WTC11 (cell line): ENCODE measurements around the gene FOXA3. TPM values are rescaled to one million over a fixed set of nuclear protein-coding genes. Genes with fewer than 3 reads are reported as not detected.
A peak's percentile ranks its signal among the peaks of the same experiment; 100 is the strongest.

Experiments
- ATAC-seq: fragments of 200-7000 bp; cut with Tn5 transposase; 2 replicates; pipeline ENCODE4 v1.10.0; 2021; ENCODE audit warnings: mild to moderate bottlenecking, moderate library complexity
- CTCF ChIA-PET: fragments of 300-600 bp; sonication (Branson Sonifier 250); formaldehyde crosslinking; loops from one replicate; lab custom pipeline; 2021; ENCODE audit warnings: antibody characterized with exemption; lab: Charles Lee
- POLR2A ChIA-PET: fragments of 350-600 bp; sonication (Branson Sonifier 250); formaldehyde crosslinking; loops from one replicate; lab custom pipeline; 2021; ENCODE audit warnings: antibody characterized with exemption; lab: Charles Lee
- DNase-seq: peaks from one replicate; pipeline ENCODE4 v3.0.0; 2021; ENCODE audit warnings: low spot score
- H3K27ac Mint-ChIP-seq: 2 replicates; pipeline ENCODE4 v1.8.0; 2021; ENCODE audit warnings: mixed read lengths
- H3K27me3 Mint-ChIP-seq: 2 replicates; pipeline ENCODE4 v1.8.0; 2021; ENCODE audit warnings: low read depth, mild to moderate bottlenecking, moderate library complexity, mixed read lengths
- H3K36me3 Mint-ChIP-seq: 2 replicates; pipeline ENCODE4 v1.8.0; 2021; ENCODE audit warnings: mixed read lengths
- H3K4me1 Mint-ChIP-seq: 2 replicates; pipeline ENCODE4 v1.8.0; 2022; ENCODE audit warnings: mixed read lengths
- H3K4me3 Mint-ChIP-seq: 2 replicates; pipeline ENCODE4 v1.8.0; 2021; ENCODE audit warnings: mild to moderate bottlenecking, moderate library complexity, mixed read lengths
- H3K9me3 Mint-ChIP-seq: 2 replicates; pipeline ENCODE4 v1.8.0; 2021; ENCODE audit warnings: mixed read lengths
- FOXP1 ChIP-seq: sonication (generic); formaldehyde crosslinking; IDR thresholded peaks from 2 replicates; pipeline ENCODE4 v1.8.0; 2022; ENCODE audit warnings: missing genetic modification reagents, mild to moderate bottlenecking, moderate library complexity, borderline replicate concordance
- JAZF1 ChIP-seq: fragments of 250-450 bp; sonication (Bioruptor Pico); IDR thresholded peaks from 2 replicates; pipeline ENCODE4 v1.9.0; 2021; ENCODE audit warnings: moderate library complexity, mild to moderate bottlenecking, inconsistent platforms
- MAX ChIP-seq: sonication (generic); formaldehyde crosslinking; IDR thresholded peaks from 2 replicates; pipeline ENCODE4 v1.8.0; 2022; ENCODE audit warnings: mild to moderate bottlenecking, missing genetic modification reagents
- MXD4 ChIP-seq: fragments of 250-450 bp; sonication (Bioruptor Pico); IDR thresholded peaks from 2 replicates; pipeline ENCODE4 v1.8.0; 2021; ENCODE audit warnings: mild to moderate bottlenecking, moderate library complexity, borderline replicate concordance
- USF1 ChIP-seq: sonication (generic); formaldehyde crosslinking; IDR thresholded peaks from 2 replicates; pipeline ENCODE4 v1.8.0; 2022; ENCODE audit warnings: mild to moderate bottlenecking, missing genetic modification reagents
- USF2 ChIP-seq: sonication (generic); formaldehyde crosslinking; IDR thresholded peaks from 2 replicates; pipeline ENCODE4 v1.8.1; 2023; ENCODE audit warnings: mild to moderate bottlenecking, missing genetic modification reagents, moderate library complexity
- ZNF219 ChIP-seq: sonication (generic); formaldehyde crosslinking; IDR thresholded peaks from 2 replicates; pipeline ENCODE4 v1.8.0; 2023; ENCODE audit warnings: missing genetic modification reagents, mild to moderate bottlenecking, borderline replicate concordance
- total RNA-seq: library from RNA; stranded (reverse); gene quantifications from 3 replicates; pipeline ENCODE4 v1.2.3, GENCODE V29; 2021
- TF ChIP-seq, protein P1 (sequence below): sonication (generic); formaldehyde crosslinking; IDR thresholded peaks from 2 replicates; pipeline ENCODE4 v1.8.1; 2023; ENCODE audit warnings: mild to moderate bottlenecking, missing genetic modification reagents, borderline replicate concordance
- TF ChIP-seq, protein P2 (sequence below): sonication (generic); formaldehyde crosslinking; IDR thresholded peaks from 2 replicates; pipeline ENCODE4 v1.8.0; 2022; ENCODE audit warnings: mild to moderate bottlenecking, missing genetic modification reagents

Gene FOXA3
- total RNA-seq, 1 experiment from 2014 or later: 20.7 TPM

DNA sequence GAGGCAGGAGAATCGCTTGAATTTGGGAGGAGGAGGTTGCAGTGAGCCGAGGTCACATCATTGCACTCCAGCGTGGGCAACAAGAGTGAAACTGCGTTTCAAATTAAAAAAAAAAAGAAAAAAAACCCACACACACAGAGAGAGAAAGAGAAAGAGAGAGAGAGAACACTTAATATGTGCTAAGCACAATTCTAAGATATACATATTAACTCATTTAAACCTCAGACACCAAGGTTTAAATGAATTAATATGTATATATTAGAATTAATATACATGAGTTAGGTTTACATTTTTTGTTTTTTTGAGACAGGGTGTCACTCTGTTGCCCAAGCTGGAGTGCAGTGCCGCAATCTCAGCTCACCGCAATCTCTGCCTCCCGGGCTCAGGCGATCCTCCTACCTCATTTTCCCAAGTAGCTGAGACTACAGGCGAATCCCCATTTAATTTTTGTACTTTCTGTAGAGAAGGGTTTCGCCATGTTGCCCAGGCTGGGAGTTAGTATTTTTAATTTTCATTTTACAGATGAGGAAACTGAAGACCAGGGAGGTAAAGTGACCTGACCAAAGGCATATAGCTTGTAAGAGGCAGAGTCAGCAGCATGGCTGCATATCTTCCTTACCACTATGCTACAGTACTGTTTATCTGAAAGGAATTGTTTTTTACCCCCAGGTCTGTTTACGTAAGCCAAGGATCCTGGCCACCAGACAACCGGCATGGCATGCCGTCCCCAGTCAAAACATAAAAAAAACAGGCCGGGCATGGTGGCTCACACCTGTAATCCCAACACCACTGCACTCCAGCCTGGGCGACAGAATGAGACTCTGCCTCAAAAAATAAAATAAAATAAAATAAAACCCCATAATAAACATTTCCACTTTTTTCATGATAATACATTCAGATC is 3.5 kb upstream of the FOXA3 start:
- Mint-ChIP-seq H3K27ac (no peak overlapping the region), H3K4me1 (peaks cover 18% of the 10 kb centered on the region), H3K27me3 (no peaks in the 10 kb centered on the region), H3K4me3 (peak overlapping the region; percentile 89), H3K9me3 (no peaks in the 10 kb centered on the region), H3K36me3 (peaks cover 14% of the 10 kb centered on the region)
- ChIA-PET POLR2A (no interaction called here), CTCF (interaction anchor here (4.9 kb wide), 1 partner anchor 44 kb away, joined by 86 read pairs; no protein-coding TSS in a partner anchor)
- DNase-seq (no peak), ATAC-seq (no peak)
- TF ChIP-seq USF1 (CRISPR knock-in tag): no peak
- TF ChIP-seq MAX (CRISPR knock-in tag): no peak
- no peak for TF ChIP-seq ZNF219 (CRISPR knock-in tag)

DNA sequence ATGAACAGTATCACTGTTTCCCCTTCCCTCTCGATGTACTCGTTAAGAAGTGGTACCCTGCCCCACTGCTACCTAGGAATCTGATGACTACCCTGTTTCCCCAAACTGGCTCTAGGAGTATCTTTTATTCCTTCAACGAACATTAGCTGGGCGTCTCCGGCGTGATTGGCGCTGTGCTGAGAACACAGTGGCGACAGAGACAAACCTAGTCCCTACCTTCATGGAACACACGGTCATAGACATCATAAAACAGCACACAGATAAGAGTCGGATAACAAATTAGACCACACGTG is 1.9 kb upstream of the FOXA3 start:
- POLR2A ChIA-PET: interaction anchor here (3.1 kb wide), 2 partner anchors 24 to 46 kb away, joined by 16 to 31 read pairs; partner anchors contain the start of genes IRF2BP1 and RSPH6A
- Mint-ChIP-seq H3K4me1 (peaks cover 35% of the 10 kb centered on the region), H3K36me3 (peaks cover 14% of the 10 kb centered on the region), H3K27ac (peak overlapping the region; percentile 99), H3K27me3 (no peaks in the 10 kb centered on the region), H3K9me3 (no peaks in the 10 kb centered on the region), H3K4me3 (peak overlapping the region; percentile 89)
- TF ChIP-seq, protein P1, sequence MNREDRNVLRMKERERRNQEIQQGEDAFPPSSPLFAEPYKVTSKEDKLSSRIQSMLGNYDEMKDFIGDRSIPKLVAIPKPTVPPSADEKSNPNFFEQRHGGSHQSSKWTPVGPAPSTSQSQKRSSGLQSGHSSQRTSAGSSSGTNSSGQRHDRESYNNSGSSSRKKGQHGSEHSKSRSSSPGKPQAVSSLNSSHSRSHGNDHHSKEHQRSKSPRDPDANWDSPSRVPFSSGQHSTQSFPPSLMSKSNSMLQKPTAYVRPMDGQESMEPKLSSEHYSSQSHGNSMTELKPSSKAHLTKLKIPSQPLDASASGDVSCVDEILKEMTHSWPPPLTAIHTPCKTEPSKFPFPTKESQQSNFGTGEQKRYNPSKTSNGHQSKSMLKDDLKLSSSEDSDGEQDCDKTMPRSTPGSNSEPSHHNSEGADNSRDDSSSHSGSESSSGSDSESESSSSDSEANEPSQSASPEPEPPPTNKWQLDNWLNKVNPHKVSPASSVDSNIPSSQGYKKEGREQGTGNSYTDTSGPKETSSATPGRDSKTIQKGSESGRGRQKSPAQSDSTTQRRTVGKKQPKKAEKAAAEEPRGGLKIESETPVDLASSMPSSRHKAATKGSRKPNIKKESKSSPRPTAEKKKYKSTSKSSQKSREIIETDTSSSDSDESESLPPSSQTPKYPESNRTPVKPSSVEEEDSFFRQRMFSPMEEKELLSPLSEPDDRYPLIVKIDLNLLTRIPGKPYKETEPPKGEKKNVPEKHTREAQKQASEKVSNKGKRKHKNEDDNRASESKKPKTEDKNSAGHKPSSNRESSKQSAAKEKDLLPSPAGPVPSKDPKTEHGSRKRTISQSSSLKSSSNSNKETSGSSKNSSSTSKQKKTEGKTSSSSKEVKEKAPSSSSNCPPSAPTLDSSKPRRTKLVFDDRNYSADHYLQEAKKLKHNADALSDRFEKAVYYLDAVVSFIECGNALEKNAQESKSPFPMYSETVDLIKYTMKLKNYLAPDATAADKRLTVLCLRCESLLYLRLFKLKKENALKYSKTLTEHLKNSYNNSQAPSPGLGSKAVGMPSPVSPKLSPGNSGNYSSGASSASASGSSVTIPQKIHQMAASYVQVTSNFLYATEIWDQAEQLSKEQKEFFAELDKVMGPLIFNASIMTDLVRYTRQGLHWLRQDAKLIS (CRISPR knock-in tag): no peak
- TF ChIP-seq, protein P2, sequence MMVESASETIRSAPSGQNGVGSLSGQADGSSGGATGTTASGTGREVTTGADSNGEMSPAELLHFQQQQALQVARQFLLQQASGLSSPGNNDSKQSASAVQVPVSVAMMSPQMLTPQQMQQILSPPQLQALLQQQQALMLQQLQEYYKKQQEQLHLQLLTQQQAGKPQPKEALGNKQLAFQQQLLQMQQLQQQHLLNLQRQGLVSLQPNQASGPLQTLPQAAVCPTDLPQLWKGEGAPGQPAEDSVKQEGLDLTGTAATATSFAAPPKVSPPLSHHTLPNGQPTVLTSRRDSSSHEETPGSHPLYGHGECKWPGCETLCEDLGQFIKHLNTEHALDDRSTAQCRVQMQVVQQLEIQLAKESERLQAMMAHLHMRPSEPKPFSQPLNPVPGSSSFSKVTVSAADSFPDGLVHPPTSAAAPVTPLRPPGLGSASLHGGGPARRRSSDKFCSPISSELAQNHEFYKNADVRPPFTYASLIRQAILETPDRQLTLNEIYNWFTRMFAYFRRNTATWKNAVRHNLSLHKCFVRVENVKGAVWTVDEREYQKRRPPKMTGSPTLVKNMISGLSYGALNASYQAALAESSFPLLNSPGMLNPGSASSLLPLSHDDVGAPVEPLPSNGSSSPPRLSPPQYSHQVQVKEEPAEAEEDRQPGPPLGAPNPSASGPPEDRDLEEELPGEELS (CRISPR knock-in tag): no peak
- TF ChIP-seq MXD4 (CRISPR knock-in tag) (no peak), FOXP1 (CRISPR knock-in tag) (no peak), USF1 (CRISPR knock-in tag) (peak; percentile 68; the same call in 1 of the 2 replicates), JAZF1 (CRISPR knock-in tag) (no peak), USF2 (CRISPR knock-in tag) (peak; percentile 68; the same call in 1 of the 2 replicates)
- DNase-seq (no peak), ATAC-seq (no peak)
- CTCF ChIA-PET: interaction anchor here (1.4 to 4.9 kb wide), 4 partner anchors 45 to 215 kb away, joined by 5 to 86 read pairs (median 20); partner anchors contain the start of genes QPCTL and SNRPD2
